Keratinocyte (primary cell): ENCODE data around the gene TNS3.

Source experiments
- EZH2 ChIP-seq: IDR thresholded peaks from one replicate; pipeline ENCODE4 v1.6.1; 2012; ENCODE audit warnings: inconsistent platforms, mild to moderate bottlenecking, low read length, moderate library complexity
- TF ChIP-seq, protein P1 (sequence below), 3 experiments: IDR thresholded peaks in 1 of 3; conservative IDR thresholded peaks in 1 of 3; optimal IDR thresholded peaks in 1 of 3; 2 replicates in 2 of 3; 3 replicates in 1 of 3; pipeline versions ENCODE3 to v1.5.1; 2011; ENCODE audit warnings: low read length in 3 of 3, mild to moderate bottlenecking in 3 of 3, moderate library complexity in 2 of 3, control low read depth in 1 of 3, inconsistent platforms in 1 of 3; ENCODE audit not compliant: insufficient read depth in 2 of 3; ENCODE audit errors: extremely low read depth in 1 of 3

DNA sequence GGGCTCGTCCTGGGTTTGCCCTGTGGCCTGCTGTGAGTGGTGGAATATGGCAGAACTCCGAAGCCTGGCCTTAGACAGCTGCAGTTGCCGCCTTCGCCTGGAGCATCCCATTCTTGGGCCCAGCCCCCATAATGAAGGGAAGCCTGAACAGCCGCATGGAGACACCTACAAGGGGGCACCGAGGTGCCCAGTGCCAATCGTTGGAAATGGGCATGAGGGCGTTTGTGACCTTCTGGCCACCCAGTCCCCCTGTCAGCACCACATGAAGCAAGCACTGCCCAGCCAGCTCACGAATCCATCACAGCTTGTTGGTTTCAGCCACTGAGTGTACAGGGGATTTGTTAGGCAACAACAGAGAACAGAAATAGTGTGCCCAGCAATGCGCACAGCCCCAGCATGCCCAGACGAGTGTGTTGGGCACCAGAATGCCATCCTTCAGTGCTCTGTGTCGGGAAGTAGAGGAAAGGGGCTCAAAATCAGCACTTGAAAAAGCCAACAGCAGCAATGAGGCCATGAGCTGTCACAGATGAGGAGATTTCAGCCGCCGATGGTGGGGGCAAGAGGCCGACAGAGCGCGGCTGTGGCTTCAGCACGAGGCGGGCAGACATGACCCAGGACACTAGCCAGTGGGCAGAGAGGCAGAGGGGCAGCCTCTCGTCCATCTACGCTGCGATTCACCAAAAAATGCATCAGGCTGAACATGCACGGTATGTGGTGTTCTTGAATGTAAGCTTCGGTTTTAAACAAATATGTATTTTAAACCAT is 91.2 kb downstream of the TNS3 start:
- TF ChIP-seq, protein P1, sequence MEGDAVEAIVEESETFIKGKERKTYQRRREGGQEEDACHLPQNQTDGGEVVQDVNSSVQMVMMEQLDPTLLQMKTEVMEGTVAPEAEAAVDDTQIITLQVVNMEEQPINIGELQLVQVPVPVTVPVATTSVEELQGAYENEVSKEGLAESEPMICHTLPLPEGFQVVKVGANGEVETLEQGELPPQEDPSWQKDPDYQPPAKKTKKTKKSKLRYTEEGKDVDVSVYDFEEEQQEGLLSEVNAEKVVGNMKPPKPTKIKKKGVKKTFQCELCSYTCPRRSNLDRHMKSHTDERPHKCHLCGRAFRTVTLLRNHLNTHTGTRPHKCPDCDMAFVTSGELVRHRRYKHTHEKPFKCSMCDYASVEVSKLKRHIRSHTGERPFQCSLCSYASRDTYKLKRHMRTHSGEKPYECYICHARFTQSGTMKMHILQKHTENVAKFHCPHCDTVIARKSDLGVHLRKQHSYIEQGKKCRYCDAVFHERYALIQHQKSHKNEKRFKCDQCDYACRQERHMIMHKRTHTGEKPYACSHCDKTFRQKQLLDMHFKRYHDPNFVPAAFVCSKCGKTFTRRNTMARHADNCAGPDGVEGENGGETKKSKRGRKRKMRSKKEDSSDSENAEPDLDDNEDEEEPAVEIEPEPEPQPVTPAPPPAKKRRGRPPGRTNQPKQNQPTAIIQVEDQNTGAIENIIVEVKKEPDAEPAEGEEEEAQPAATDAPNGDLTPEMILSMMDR (optimal IDR thresholded peaks at IDR 0.05 in 1 of 3, IDR thresholded peaks at IDR 0.05 in 1 of 3, conservative IDR thresholded peaks at IDR 0.05 in 1 of 3; ENCODE audit: extremely low read depth in 1 of 3, insufficient read depth in 2 of 3, low read length in 3 of 3), result no peak
- no peak for TF ChIP-seq EZH2
